GM19043 (cell line): ENCODE data around the gene DOCK4.

Experiments
- ATAC-seq: cut with Tn5 transposase; IDR thresholded peaks from one replicate; pipeline ENCODE4 v1.9.1; 2021; ENCODE audit warnings: low read depth; ENCODE audit not compliant: unreplicated experiment

DOCK4 gene

GRCh38 chr7:112162142-112162766 lies 43.9 kb downstream of the DOCK4 start:
- ATAC-seq, result no peak

GRCh38 chr7:112161253-112162141 lies 44.7 kb downstream of the DOCK4 start:
- no peak for ATAC-seq

- no peak for ATAC-seq
Observed at GRCh38 chr7:112160771-112161150, 45.4 kb downstream of the DOCK4 start.

GRCh38 chr7:112160130-112160770 lies 45.9 kb downstream of the DOCK4 start:
- no peak for ATAC-seq

GRCh38 chr7:112159351-112159750 lies 46.8 kb downstream of the DOCK4 start:
- ATAC-seq, result no peak

- ATAC-seq, result no peak
Observed at GRCh38 chr7:112157072-112157471, 49.1 kb downstream of the DOCK4 start.

- ATAC-seq, result no peak
Observed at GRCh38 chr7:112156412-112156811, 49.8 kb downstream of the DOCK4 start.

- ATAC-seq, result no peak
Observed at GRCh38 chr7:112154690-112155089, 51.5 kb downstream of the DOCK4 start.

- no peak for ATAC-seq
Observed at GRCh38 chr7:112152186-112152585, 54.0 kb downstream of the DOCK4 start.

GRCh38 chr7:112150823-112151641 lies 55.2 kb downstream of the DOCK4 start:
- ATAC-seq, result no peak

- ATAC-seq, result no peak
Observed at GRCh38 chr7:112149734-112150133, 56.5 kb downstream of the DOCK4 start.

- ATAC-seq, result no peak
Observed at GRCh38 chr7:112147793-112148361, 58.3 kb downstream of the DOCK4 start.

- no peak for ATAC-seq
Observed at GRCh38 chr7:112145206-112145605, 61.0 kb downstream of the DOCK4 start.

GRCh38 chr7:112144284-112145059 lies 61.7 kb downstream of the DOCK4 start:
- ATAC-seq, result no peak

- ATAC-seq, result no peak
Observed at GRCh38 chr7:112143582-112143981, 62.6 kb downstream of the DOCK4 start.

GRCh38 chr7:112143136-112143535 lies 63.1 kb downstream of the DOCK4 start:
- no peak for ATAC-seq

GRCh38 chr7:112140600-112140999 lies 65.6 kb downstream of the DOCK4 start:
- ATAC-seq, result no peak

GRCh38 chr7:112138938-112139337 lies 67.3 kb downstream of the DOCK4 start:
- no peak for ATAC-seq

GRCh38 chr7:112138325-112138852 lies 67.8 kb downstream of the DOCK4 start:
- ATAC-seq, result no peak
